Right hindlimb (tissue), 1 donor: ENCODE measurements around the gene FOXO1.

ENCODE experiments used
- DNase-seq: peaks from one replicate; pipeline ENCODE4 v3.0.0-alpha.2; 2018

The FOXO1 gene

DNA sequence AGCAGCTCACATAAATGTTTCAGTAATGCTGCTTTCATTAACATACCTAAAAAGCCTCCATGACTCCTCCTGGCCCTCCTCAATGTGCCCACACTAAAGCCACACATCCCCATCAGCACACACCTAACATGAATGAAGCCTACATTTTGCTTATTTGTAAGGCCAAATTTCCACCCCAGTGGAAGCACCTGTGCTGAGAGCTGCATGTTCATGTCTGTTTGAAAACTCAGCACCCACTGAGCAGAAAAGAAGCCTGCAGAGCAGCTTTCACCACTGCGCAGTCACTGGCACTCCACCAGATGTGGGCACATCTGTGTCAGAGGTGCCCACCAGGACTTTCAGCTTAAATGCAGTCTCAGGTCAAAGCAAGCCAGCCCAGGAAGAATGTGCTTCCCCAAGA is 93.5 kb downstream of the FOXO1 start:
- no peak for DNase-seq

GRCh38 chr13:40571338-40571963 is 95.0 kb downstream of the FOXO1 start:
- no peak for DNase-seq

GRCh38 chr13:40570930-40571329 is 95.5 kb downstream of the FOXO1 start:
- no peak for DNase-seq

GRCh38 chr13:40569024-40569350 is 97.5 kb downstream of the FOXO1 start:
- no peak for DNase-seq

- no peak for DNase-seq
Measured at GRCh38 chr13:40568246-40569023, 98.0 kb downstream of the FOXO1 start.

- DNase-seq: no peak
Measured at GRCh38 chr13:40566811-40567210, 99.6 kb downstream of the FOXO1 start.

DNA sequence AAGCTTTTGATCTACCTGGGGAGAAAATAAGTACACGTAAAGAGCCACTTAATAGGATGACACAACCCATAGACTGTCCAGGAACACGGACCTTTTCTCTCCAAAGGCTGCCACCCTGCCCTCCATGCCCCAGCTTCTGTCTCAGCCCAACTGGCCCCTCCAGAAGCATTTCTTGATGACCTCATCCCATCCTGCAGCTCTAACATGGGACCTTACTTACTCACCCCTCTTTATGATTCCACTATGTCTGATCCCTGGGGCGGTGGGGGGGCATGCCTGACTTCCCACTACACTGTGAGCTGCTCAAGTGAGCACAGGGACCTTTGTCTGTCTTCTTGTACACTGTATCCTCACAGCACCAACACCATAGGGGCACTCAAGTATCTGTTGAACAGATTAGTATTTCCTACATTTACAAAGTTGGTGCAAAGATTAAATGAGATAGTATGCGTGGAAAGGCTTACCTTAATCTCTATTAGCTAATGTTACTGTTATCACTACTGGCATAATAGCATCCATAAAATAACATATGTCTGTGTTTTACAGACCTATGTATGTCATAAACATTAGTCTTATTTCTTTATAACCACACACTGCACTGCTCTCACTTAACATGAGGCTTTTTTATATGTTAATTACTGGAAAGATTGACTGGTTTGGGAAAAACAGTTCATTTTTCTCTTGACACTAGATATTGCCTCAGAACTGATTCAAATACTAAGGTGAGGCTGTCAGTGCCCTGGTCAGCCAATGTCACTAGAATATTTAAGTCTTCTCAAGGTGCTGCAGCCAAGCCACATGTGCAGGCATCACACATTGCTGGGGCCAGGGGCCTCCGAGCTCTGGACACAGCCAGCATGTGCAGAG is 100.9 kb downstream of the FOXO1 start:
- DNase-seq: no peak

GRCh38 chr13:40564342-40565001 is 102.0 kb downstream of the FOXO1 start:
- DNase-seq: no peak

DNA sequence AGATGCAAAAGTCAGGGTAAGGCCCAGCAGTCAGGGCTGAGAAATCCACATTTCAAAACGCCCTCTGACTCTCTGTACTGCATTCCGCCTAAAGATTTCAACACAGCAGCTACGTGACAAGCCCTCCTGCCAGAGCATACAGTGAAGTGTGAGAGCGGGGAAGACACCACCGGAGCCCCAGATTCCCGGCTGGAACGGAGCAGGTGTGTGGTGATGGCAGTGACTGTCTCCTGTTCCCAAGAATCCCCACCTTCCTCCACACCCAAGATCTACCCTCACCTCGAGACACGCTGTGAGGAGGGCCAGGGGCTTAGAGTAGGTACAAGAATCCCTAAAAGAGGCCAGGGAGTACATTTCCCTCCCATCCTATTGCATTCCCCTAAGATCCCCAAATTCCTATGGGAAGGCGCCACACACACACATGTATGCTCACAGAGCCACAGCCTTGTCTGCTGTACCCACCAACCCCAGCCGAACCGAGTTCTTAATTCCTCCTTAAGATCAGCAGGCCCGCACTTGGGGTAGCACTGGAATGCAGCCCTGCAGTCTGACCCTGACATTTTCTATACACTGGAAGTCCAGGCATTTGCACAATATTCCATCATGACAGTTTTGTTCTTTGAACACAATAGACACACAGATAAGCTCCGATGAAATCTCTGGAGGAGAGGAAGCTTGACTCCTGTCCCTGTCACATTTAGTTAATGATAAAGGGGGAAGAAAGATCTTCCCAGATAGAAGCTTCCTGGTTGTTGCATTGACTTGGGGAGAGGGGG is 102.9 kb downstream of the FOXO1 start:
- DNase-seq: no peak

GRCh38 chr13:40562975-40563349 is 103.5 kb downstream of the FOXO1 start:
- DNase-seq: peak; percentile 44

GRCh38 chr13:40559915-40560314 is 106.5 kb downstream of the FOXO1 start:
- no peak for DNase-seq

DNA sequence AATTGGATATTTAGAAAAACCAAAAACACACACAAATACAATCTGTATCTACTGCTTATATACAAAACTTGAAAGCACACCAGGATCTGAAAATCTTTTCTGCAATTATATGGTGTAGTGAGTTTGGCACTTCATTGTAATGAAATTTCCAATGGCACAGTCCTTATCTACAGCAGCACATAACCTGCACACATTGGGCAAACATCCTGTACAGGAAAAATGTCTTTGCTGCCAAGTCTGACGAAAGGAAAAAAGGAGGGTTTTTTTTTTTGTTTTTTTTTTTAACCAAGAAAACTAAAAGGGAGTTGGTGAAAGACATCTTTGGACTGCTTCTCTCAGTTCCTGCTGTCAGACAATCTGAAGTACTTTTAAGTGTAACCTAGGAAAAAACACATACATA is 107.8 kb downstream of the FOXO1 start:
- no peak for DNase-seq

- no peak for DNase-seq
Measured at GRCh38 chr13:40556453-40556852, 110.0 kb downstream of the FOXO1 start.

- no peak for DNase-seq
Measured at GRCh38 chr13:40553356-40553755, 113.1 kb downstream of the FOXO1 start.

- no peak for DNase-seq
Measured at GRCh38 chr13:40552895-40553294, 113.5 kb downstream of the FOXO1 start.

DNA sequence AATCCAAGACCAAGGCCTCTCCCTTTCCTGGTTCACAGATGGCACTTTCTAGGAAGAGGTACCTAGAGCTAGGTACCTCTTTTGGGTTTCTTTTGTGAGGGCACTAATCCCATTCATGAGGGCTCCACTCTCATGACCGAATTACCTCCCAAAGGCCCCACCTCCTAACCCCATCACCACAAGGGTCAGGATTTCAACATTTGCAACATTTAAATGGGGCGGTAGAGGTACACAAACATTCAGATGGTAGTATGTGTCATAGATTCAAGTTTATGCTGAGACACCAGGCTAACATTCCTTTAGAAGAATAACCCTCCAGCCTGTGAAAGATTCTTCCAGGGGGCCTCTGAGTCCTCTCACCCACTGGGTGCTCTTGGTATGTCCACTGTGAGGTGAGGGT is 116.3 kb downstream of the FOXO1 start:
- DNase-seq: no peak

- no peak for DNase-seq
Measured at GRCh38 chr13:40549500-40550094, 116.8 kb downstream of the FOXO1 start.

DNA sequence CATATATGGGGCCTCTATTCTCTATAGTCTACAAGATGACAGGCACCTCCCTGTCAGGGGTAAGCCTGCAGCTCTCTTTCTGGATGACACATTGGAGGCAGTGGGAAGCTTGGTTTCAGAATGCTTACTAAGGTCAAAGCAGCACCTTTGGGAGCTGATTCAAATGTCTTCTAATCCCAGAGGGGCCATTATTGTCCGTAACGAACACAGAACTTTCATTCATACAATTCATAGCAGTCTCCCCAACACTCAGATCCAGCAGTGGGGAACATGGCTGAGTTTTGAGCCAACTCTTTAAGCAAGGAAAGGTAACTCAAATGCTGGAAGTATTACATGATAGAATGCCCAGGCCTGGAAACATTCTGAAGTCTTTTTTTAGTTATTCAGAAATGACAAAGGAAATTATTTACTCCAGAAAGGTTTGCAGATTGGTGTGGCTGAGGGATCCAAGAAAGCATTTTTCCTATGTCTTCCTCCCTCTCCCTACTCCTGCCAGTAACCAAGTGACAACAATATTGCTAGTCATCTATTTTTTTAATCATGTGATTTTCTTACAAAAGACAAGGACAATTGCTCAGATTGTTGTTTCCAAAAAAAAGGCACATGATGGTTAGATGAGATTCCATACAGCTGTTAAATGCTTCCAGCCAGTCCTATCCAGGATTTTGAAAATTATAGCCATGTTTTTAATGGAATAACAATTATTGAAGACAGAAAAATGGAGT is 118.7 kb downstream of the FOXO1 start:
- DNase-seq: no peak

GRCh38 chr13:40546047-40546446 is 120.4 kb downstream of the FOXO1 start:
- no peak for DNase-seq

- no peak for DNase-seq
Measured at GRCh38 chr13:40540328-40541044, 126.0 kb downstream of the FOXO1 start.
